ENCODE data around the gene PPEF1.
"Not testable (repeated sequence)": the region's sequence is repeated elsewhere in the genome, so short reads cannot be mapped to it uniquely, and the experiment has no call there.

Gene PPEF1

GRCh38 chrX:18797141-18797540 lies 89.7 kb downstream of the PPEF1 start:
- no peak for DNase-seq (ENCODE audit: low read depth)

- DNase-seq (ENCODE audit: low read depth): no peak
Observed at GRCh38 chrX:18799911-18800310, 92.5 kb downstream of the PPEF1 start.

- no peak for DNase-seq (ENCODE audit: low read depth)
Observed at GRCh38 chrX:18809641-18810040, 102.2 kb downstream of the PPEF1 start.

- DNase-seq (ENCODE audit: low read depth): no peak
Observed at GRCh38 chrX:18810416-18810815, 103.0 kb downstream of the PPEF1 start.

GRCh38 chrX:18825375-18825774 lies 117.9 kb downstream of the PPEF1 start:
- no peak for DNase-seq (ENCODE audit: low read depth)

- peak; percentile 3 for DNase-seq (ENCODE audit: low read depth)
Observed at GRCh38 chrX:18828832-18829404, 121.5 kb downstream of the PPEF1 start.

- peak; percentile 4 for DNase-seq (ENCODE audit: low read depth)
Observed at GRCh38 chrX:18833071-18833731, 125.8 kb downstream of the PPEF1 start.

GRCh38 chrX:18847901-18848300 lies 140.5 kb downstream of the PPEF1 start:
- DNase-seq (ENCODE audit: low read depth): not testable (repeated sequence)

GRCh38 chrX:18855919-18856644 lies 148.6 kb downstream of the PPEF1 start:
- peak; percentile 55 for DNase-seq (ENCODE audit: low read depth)

- DNase-seq (ENCODE audit: low read depth): no peak
Observed at GRCh38 chrX:18856645-18856997, 149.2 kb downstream of the PPEF1 start.

- DNase-seq (ENCODE audit: low read depth): no peak
Observed at GRCh38 chrX:18861511-18861910, 154.1 kb downstream of the PPEF1 start.

GRCh38 chrX:18864390-18864920 lies 157.0 kb downstream of the PPEF1 start:
- no peak for DNase-seq (ENCODE audit: low read depth)

- peak; percentile 41 for DNase-seq (ENCODE audit: low read depth)
Observed at GRCh38 chrX:18871161-18871890, 163.9 kb downstream of the PPEF1 start.

GRCh38 chrX:18871970-18872369 lies 164.5 kb downstream of the PPEF1 start:
- DNase-seq (ENCODE audit: low read depth): no peak

- DNase-seq (ENCODE audit: low read depth): no peak
Observed at GRCh38 chrX:18872621-18873020, 165.2 kb downstream of the PPEF1 start.

GRCh38 chrX:18873189-18873791 lies 165.8 kb downstream of the PPEF1 start:
- peak; percentile 79 for DNase-seq (ENCODE audit: low read depth)

GRCh38 chrX:18873836-18874235 lies 166.4 kb downstream of the PPEF1 start:
- DNase-seq (ENCODE audit: low read depth): no peak

GRCh38 chrX:18874560-18875255 lies 167.3 kb downstream of the PPEF1 start:
- no peak for DNase-seq (ENCODE audit: low read depth)

- DNase-seq (ENCODE audit: low read depth): no peak
Observed at GRCh38 chrX:18875256-18875878, 167.9 kb downstream of the PPEF1 start.

- no peak for DNase-seq (ENCODE audit: low read depth)
Observed at GRCh38 chrX:18877469-18877868, 170.0 kb downstream of the PPEF1 start.
